Measurements from ENCODE around the gene NRIP1.
"Not testable (repeated sequence)": the region's sequence is repeated elsewhere in the genome, so short reads cannot be mapped to it uniquely, and the experiment has no call there.

NRIP1 gene

GRCh38 chr21:15037095-15037899, 27.5 kb downstream of the NRIP1 start:
- no peak for DNase-seq

- DNase-seq, result no peak
Observed at GRCh38 chr21:15036189-15036588, 28.6 kb downstream of the NRIP1 start.

- no peak for DNase-seq
Observed at GRCh38 chr21:15034126-15034853, 30.5 kb downstream of the NRIP1 start.

- no peak for DNase-seq
Observed at GRCh38 chr21:15031790-15032357, 32.9 kb downstream of the NRIP1 start.

- not testable (repeated sequence) for DNase-seq
Observed at GRCh38 chr21:15031362-15031761, 33.4 kb downstream of the NRIP1 start.

- DNase-seq, result not testable (repeated sequence)
Observed at GRCh38 chr21:15030861-15031260, 33.9 kb downstream of the NRIP1 start.

GRCh38 chr21:15029077-15029476, 35.7 kb downstream of the NRIP1 start:
- no peak for DNase-seq

GRCh38 chr21:15028186-15028585, 36.6 kb downstream of the NRIP1 start:
- DNase-seq, result no peak

GRCh38 chr21:15027056-15027455, 37.7 kb downstream of the NRIP1 start:
- DNase-seq, result no peak

- no peak for DNase-seq
Observed at GRCh38 chr21:15026370-15026769, 38.4 kb downstream of the NRIP1 start.

- DNase-seq, result no peak
Observed at GRCh38 chr21:15023776-15024175, 41.0 kb downstream of the NRIP1 start.

GRCh38 chr21:15022608-15023261, 42.1 kb downstream of the NRIP1 start:
- DNase-seq, result no peak

GRCh38 chr21:15020797-15021196, 44.0 kb downstream of the NRIP1 start:
- DNase-seq, result no peak

GRCh38 chr21:15018382-15018781, 46.4 kb downstream of the NRIP1 start:
- no peak for DNase-seq

GRCh38 chr21:15015622-15016471, 49.0 kb downstream of the NRIP1 start:
- no peak for DNase-seq

- no peak for DNase-seq
Observed at GRCh38 chr21:15014221-15014620, 50.6 kb downstream of the NRIP1 start.

GRCh38 chr21:15011967-15012366, 52.8 kb downstream of the NRIP1 start:
- DNase-seq, result no peak

GRCh38 chr21:15010645-15011044, 54.2 kb downstream of the NRIP1 start:
- DNase-seq, result no peak

GRCh38 chr21:15009837-15010363, 54.9 kb downstream of the NRIP1 start:
- DNase-seq, result no peak

- no peak for DNase-seq
Observed at GRCh38 chr21:15007716-15008296, 57.0 kb downstream of the NRIP1 start.

GRCh38 chr21:15006594-15007230, 58.1 kb downstream of the NRIP1 start:
- DNase-seq, result no peak

Data from NCI-H1417 treated with DMSO at 0.1 percent for 48 hours (cell line).